Neural progenitor cell (in vitro differentiated cells): ENCODE results near the gene ANKRD12.

Experiments
- CTCF ChIP-seq: fragments of 200-600 bp; sonication (generic); IDR thresholded peaks from 2 replicates; pipeline ENCODE4 v1.5.1; 2017; ENCODE audit warnings: antibody characterized with exemption, mild to moderate bottlenecking
- EZH2 ChIP-seq: fragments of 200-600 bp; sonication (generic); IDR thresholded peaks from 2 replicates; pipeline ENCODE4 v1.6.1; 2017; ENCODE audit warnings: antibody characterized with exemption, mild to moderate bottlenecking, moderate library complexity
- EZH2phosphoT487 ChIP-seq: fragments of 200-600 bp; sonication (generic); IDR thresholded peaks from 2 replicates; pipeline ENCODE4 v1.6.1; 2017; ENCODE audit warnings: antibody characterized with exemption

GRCh38 chr18:9196568-9196967, 60.0 kb downstream of the ANKRD12 start:
- TF ChIP-seq CTCF, result no peak
- no peak for TF ChIP-seq EZH2
- no peak for TF ChIP-seq EZH2phosphoT487
